Smooth muscle cell (in vitro differentiated cells): Measurements from ENCODE around the gene HSD3B7. TPM values are rescaled to one million over a fixed set of nuclear protein-coding genes. Genes with fewer than 3 reads are reported as not detected.
A peak's percentile ranks its signal among the peaks of the same experiment; 100 is the strongest.

ENCODE experiments used
- DNase-seq: peaks from one replicate; lab custom pipeline; 2025; ENCODE audit not compliant: unreplicated experiment; lab: John Stamatoyannopoulos, UW
- H2AFZ ChIP-seq: fragments of 200-600 bp; sonication (generic); 2 replicates; pipeline ENCODE4 v1.6.0; 2016; ENCODE audit warnings: antibody characterized with exemption, low read depth, mild to moderate bottlenecking
- H3F3A ChIP-seq: fragments of 200-600 bp; sonication (generic); 2 replicates; pipeline ENCODE4 v1.6.0; 2017; ENCODE audit warnings: antibody characterized with exemption, low read depth
- H3K27ac ChIP-seq: fragments of 200-600 bp; sonication (generic); 2 replicates; pipeline ENCODE4 v1.5.1; 2016; ENCODE audit warnings: low read depth, mild to moderate bottlenecking
- H3K27me3 ChIP-seq: fragments of 200-600 bp; sonication (generic); 2 replicates; pipeline ENCODE4 v1.6.1; 2016; ENCODE audit warnings: low read depth, mild to moderate bottlenecking
- H3K36me3 ChIP-seq: fragments of 200-600 bp; sonication (generic); 2 replicates; pipeline ENCODE4 v1.5.1; 2016; ENCODE audit warnings: low read depth
- H3K4me1 ChIP-seq: fragments of 200-600 bp; sonication (generic); 2 replicates; pipeline ENCODE4 v1.5.1; 2016; ENCODE audit warnings: low read depth
- H3K4me2 ChIP-seq: fragments of 200-600 bp; sonication (generic); 2 replicates; pipeline ENCODE4 v1.6.0; 2016; ENCODE audit warnings: mild to moderate bottlenecking
- H3K4me3 ChIP-seq: fragments of 200-600 bp; sonication (generic); 2 replicates; pipeline ENCODE4 v1.5.1; 2016; ENCODE audit warnings: mild to moderate bottlenecking
- H3K79me2 ChIP-seq: fragments of 200-600 bp; sonication (generic); 2 replicates; pipeline ENCODE4 v1.6.0; 2016; ENCODE audit warnings: low read depth, mild to moderate bottlenecking
- H3K9ac ChIP-seq: fragments of 200-600 bp; sonication (generic); 2 replicates; pipeline ENCODE4 v1.6.0; 2016; ENCODE audit warnings: low read depth
- H3K9me3 ChIP-seq: fragments of 200-600 bp; sonication (generic); replicated peaks from 2 replicates; pipeline ENCODE4 v1.5.1; 2016; ENCODE audit warnings: low read depth
- H4K20me1 ChIP-seq: fragments of 200-600 bp; sonication (generic); 2 replicates; pipeline ENCODE4 v1.6.0; 2016; ENCODE audit warnings: low read depth
- WGBS: methylation state at CpG from one replicate; pipeline ENCODE4 v1.1.7; 2016; ENCODE audit warnings: low lambda C conversion rate; 5-methylcytosine and 5-hydroxymethylcytosine counted together
- polyA plus RNA-seq: library from polyadenylated mRNA; unstranded; fragments of >200 nt; fragmentation: Nextera tagmentation; extraction: Ambion mirVana; gene quantifications from 2 replicates; pipeline ENCODE4 v1.2.1, GENCODE V29; 2016
- total RNA-seq: library from RNA; depleted of rRNA; stranded (reverse); fragments of >200 nt; gene quantifications from 2 replicates; pipeline ENCODE4 v1.2.3, GENCODE V29; 2014
- TF ChIP-seq, protein P1 (sequence below): fragments of 200-600 bp; sonication (generic); IDR thresholded peaks from 2 replicates; pipeline ENCODE4 v1.5.1; 2017; ENCODE audit warnings: borderline replicate concordance, mild to moderate bottlenecking, antibody characterized with exemption; ENCODE audit not compliant: insufficient read depth, poor library complexity, severe bottlenecking

The HSD3B7 gene
- total and polyA plus RNA-seq, 2 experiments from 2014 or later = 10.8 to 15.5 TPM

DNA sequence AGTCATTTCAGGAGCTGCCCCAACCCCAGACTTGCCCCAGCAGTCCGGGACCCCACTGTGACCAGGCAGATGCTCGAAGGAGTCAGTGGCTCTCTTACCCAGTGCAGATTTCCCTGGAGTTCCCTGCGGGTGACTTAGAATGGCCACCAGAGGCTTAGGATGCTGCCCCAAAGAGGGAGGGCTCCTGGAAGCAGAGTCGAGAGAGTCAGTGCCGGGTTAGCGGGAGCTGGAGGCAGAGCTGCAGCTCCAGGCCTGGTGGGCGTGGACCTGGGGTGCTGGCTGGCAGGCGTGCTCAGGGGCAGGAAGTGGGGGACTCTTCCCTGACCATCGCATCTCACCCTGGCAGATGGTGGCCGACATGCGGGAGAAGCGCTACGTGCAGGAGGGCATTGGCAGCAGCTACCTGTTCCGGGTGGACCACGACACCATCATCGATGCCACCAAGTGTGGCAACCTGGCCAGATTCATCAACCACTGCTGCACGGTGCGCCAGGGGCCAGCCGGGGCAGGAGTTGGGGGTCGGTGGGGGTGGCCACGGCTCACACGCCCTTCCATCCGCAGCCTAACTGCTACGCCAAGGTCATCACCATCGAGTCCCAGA lies 1.6 kb upstream of the HSD3B7 start:
- 91% methylated on average over 18 of the region's 25 CpGs for WGBS
- Histone ChIP-seq H3K9me3 (no peaks in the 10 kb centered on the region), H3K36me3 (no peaks in the 10 kb centered on the region), H3K79me2 (no peaks in the 10 kb centered on the region), H2AFZ (no peak overlapping the region), H3F3A (no peaks in the 10 kb centered on the region), H4K20me1 (peaks cover 3% of the 10 kb centered on the region), H3K27ac (no peak overlapping the region), H3K4me1 (peaks cover 5% of the 10 kb centered on the region), H3K4me2 (no peak overlapping the region), H3K4me3 (no peak overlapping the region), H3K9ac (no peak overlapping the region), H3K27me3 (no peaks in the 10 kb centered on the region)
- no peak for DNase-seq
- TF ChIP-seq, protein P1, sequence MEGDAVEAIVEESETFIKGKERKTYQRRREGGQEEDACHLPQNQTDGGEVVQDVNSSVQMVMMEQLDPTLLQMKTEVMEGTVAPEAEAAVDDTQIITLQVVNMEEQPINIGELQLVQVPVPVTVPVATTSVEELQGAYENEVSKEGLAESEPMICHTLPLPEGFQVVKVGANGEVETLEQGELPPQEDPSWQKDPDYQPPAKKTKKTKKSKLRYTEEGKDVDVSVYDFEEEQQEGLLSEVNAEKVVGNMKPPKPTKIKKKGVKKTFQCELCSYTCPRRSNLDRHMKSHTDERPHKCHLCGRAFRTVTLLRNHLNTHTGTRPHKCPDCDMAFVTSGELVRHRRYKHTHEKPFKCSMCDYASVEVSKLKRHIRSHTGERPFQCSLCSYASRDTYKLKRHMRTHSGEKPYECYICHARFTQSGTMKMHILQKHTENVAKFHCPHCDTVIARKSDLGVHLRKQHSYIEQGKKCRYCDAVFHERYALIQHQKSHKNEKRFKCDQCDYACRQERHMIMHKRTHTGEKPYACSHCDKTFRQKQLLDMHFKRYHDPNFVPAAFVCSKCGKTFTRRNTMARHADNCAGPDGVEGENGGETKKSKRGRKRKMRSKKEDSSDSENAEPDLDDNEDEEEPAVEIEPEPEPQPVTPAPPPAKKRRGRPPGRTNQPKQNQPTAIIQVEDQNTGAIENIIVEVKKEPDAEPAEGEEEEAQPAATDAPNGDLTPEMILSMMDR = no peak

DNA sequence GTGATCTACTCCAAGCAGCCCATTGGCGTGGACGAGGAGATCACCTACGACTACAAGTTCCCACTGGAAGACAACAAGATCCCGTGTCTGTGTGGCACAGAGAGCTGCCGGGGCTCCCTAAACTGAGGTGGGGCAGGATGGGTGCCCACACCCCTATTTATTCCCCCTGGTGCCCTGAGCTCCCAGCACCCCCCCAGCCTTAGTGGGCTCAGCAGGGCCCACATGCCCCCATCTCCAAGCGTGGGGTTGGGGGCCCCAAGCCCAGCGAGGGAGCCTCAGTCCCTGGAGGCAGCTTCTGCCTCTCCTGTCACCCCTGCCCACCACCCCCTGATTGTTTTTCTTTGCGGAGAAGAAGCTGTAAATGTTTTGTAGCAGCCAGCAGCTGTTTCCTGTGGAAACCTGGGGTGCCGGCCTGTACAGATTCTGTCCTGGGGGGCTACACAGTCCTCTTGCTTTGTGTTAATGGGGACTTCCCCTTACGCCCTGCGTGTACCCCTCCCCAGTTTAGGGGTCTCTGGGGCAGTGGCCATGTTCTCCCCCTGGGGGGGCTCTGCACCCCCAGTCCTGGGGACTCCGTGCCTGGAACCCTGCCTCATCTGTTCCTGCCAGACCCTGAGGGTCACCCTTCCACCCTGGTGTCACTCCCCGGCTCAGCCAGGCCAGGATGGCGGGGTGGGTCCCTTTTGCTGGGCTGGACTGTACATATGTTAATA lies 953 bp upstream of the HSD3B7 start:
- 95% methylated on average over 14 of the region's 14 CpGs for WGBS
- no peak overlapping the region for H3K9ac ChIP-seq
- no peaks in the 10 kb centered on the region for H4K20me1 ChIP-seq
- TF ChIP-seq, protein P1 = no peak
- H3K36me3 ChIP-seq = no peaks in the 10 kb centered on the region
- no peak overlapping the region for H2AFZ ChIP-seq
- no peaks in the 10 kb centered on the region for H3K27me3 ChIP-seq
- H3K4me3 ChIP-seq = no peak overlapping the region
- peaks cover 5% of the 10 kb centered on the region for H3K4me1 ChIP-seq
- no peak overlapping the region for H3K27ac ChIP-seq
- H3F3A ChIP-seq = no peaks in the 10 kb centered on the region
- H3K79me2 ChIP-seq = no peaks in the 10 kb centered on the region
- H3K4me2 ChIP-seq = no peak overlapping the region
- no peaks in the 10 kb centered on the region for H3K9me3 ChIP-seq
- DNase-seq = no peak

DNA sequence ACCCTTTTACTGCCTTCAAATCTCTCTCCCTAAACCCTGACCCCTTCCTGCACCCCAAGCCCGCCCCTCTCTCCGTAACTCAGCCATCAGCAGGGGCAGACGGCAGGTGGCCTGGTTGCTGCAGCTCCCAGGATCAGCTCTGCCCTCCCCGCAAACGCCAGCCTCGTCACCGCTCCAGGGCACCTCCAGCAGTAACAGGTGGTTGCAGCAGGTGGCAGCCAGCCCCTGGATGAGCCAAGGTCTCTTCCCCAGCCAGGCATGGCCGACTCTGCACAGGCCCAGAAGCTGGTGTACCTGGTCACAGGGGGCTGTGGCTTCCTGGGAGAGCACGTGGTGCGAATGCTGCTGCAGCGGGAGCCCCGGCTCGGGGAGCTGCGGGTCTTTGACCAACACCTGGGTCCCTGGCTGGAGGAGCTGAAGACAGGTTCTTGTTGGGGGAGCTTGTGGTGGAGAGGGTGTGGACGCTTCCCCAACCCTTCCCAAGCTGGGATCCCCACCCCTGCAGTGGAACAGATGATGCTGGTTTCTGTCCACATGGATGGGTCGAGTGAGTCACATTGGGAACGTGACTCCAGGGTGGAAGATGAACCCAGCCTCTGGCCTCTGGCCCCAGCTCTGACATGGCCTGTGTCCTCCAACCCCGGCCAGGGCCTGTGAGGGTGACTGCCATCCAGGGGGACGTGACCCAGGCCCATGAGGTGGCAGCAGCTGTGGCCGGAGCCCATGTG lies 558 bp downstream of the HSD3B7 start:
- Histone ChIP-seq H3K27me3 (no peaks in the 10 kb centered on the region), H4K20me1 (no peaks in the 10 kb centered on the region), H3K9ac (no peak overlapping the region), H3K4me2 (peak overlapping the region; percentile 86), H3F3A (no peaks in the 10 kb centered on the region), H3K27ac (no peak overlapping the region), H2AFZ (no peak overlapping the region), H3K4me1 (peaks cover 5% of the 10 kb centered on the region), H3K9me3 (no peaks in the 10 kb centered on the region), H3K79me2 (no peaks in the 10 kb centered on the region), H3K4me3 (peak overlapping the region; percentile 43), H3K36me3 (no peaks in the 10 kb centered on the region)
- TF ChIP-seq, protein P1 = no peak
- DNase-seq = no peak
- 83% methylated on average over 19 of the region's 20 CpGs for WGBS
